ENCODE measurements around the gene TMEM107. TPM values are rescaled to one million over a fixed set of nuclear protein-coding genes. Genes with fewer than 3 reads are reported as not detected.

The TMEM107 gene
- total and polyA plus RNA-seq, 10 of the 15 experiments (the other 5 are each of a cell fraction or from before 2014, with no cell fraction given), result 7.9 to 38.7 (median 22.9) TPM

- TF ChIP-seq POLR2A (IDR thresholded peaks at IDR 0.05; ENCODE audit: low read depth, low read length) (no peak), CUX1 (IDR thresholded peaks at IDR 0.05; ENCODE audit: insufficient replicate concordance, low read depth, low read length) (no peak), ZNF274 (IDR thresholded peaks at IDR 0.05; ENCODE audit: insufficient read depth, insufficient read length) (no peak), BRCA1 (IDR thresholded peaks at IDR 0.05; ENCODE audit: low read depth, low read length) (no peak), USF2 (IDR thresholded peaks at IDR 0.05; ENCODE audit: borderline replicate concordance, low read depth, low read length) (no peak)
Measured at GRCh38 chr17:8210761-8211458, 34.7 kb upstream of the TMEM107 start (continued).
